GM10248 (cell line): Measurements from ENCODE around the gene LSS.

Experiments
- CTCF ChIA-PET: fragments of 300-600 bp; sonication (Branson Sonifier 250); formaldehyde crosslinking; extraction: SDS; loops from one replicate; lab custom pipeline; 2021; ENCODE audit warnings: antibody characterized with exemption; lab: Yijun Ruan, JAX
- POLR2A ChIA-PET: fragments of 350-650 bp; sonication (Branson Sonifier 250); formaldehyde crosslinking; extraction: SDS; loops from one replicate; lab custom pipeline; 2020; ENCODE audit warnings: antibody characterized with exemption; lab: Yijun Ruan, JAX
- DNase-seq: peaks from one replicate; pipeline ENCODE4 v3.0.0; 2012; ENCODE audit errors: extremely low spot score
- TF ChIP-seq, protein P1 (sequence below): IDR thresholded peaks from 2 replicates; pipeline ENCODE4 v1.5.1; 2012; ENCODE audit warnings: mild to moderate bottlenecking, low read depth; ENCODE audit errors: extremely low read depth, missing control alignments, control extremely low read depth

The LSS gene

DNA sequence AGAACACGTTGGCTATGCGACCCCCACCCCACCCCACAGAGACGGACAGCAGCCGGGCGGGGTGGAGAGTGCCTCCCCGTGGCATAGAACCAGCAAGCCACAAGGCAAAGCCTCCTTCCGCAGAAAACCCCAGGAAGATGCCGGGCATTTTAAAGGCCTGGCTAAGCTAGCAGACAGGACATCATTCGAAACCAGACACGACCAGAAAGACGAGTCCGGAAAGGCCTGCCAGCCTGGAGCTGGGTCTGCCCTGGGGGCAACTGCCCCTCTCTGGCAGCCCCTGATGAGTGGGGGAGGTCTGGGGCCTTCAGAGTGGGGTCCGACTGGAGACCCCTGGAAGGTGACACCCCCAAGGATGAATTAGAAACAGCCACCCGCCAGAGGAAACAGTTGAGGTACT is 81.7 kb downstream of the LSS start:
- TF ChIP-seq, protein P1, sequence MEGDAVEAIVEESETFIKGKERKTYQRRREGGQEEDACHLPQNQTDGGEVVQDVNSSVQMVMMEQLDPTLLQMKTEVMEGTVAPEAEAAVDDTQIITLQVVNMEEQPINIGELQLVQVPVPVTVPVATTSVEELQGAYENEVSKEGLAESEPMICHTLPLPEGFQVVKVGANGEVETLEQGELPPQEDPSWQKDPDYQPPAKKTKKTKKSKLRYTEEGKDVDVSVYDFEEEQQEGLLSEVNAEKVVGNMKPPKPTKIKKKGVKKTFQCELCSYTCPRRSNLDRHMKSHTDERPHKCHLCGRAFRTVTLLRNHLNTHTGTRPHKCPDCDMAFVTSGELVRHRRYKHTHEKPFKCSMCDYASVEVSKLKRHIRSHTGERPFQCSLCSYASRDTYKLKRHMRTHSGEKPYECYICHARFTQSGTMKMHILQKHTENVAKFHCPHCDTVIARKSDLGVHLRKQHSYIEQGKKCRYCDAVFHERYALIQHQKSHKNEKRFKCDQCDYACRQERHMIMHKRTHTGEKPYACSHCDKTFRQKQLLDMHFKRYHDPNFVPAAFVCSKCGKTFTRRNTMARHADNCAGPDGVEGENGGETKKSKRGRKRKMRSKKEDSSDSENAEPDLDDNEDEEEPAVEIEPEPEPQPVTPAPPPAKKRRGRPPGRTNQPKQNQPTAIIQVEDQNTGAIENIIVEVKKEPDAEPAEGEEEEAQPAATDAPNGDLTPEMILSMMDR = no peak
- CTCF ChIA-PET = interaction anchor here (1.6 kb wide), 1 partner anchor 87 kb away, joined by 3 read pairs; no protein-coding TSS in a partner anchor
- DNase-seq = no peak
- POLR2A ChIA-PET = no interaction called here

DNA sequence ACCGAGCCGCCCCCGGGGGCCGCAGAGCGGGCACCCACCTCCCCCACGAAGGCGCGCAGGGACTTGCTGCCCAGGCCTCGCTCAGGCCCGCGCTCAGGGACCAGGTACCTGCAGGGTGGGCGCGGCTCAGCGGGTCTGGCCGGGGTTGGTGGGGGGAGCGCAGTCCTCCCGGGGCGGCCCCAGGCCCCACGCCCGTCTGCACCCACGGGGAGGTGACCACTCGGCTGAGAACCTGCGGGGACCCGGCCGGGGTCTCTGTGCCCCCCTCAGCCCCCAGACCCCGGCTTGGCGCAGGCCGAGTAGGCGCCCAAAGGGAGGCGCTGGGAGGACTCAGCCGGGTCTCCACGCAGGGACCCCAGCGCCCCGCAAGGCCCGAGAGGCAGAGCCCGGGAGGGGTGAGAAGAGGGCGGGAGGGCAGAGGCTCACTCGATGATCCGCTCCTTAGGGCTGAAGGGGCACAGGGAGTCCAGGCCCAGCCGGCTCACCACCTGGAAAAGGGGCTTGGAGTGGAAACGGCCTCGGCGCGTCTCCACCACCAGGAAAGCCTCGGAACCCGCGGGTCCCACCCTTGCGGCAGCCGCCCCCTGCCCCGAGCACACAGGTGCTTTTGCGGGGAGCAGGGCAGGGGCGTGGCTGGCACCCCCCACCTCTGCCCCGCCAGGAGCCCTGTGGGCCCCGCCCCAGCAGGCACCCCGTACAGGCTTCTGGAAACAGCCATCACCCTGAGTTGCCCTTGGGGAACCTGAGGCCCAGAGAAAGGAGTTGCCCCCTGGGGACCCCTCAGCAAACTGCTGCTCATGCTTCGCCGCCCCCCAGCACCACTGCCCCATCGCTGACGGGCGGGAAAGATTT is 82.5 kb downstream of the LSS start:
- TF ChIP-seq, protein P1 = no peak
- ChIA-PET CTCF (interaction anchor here (1.6 kb wide), 1 partner anchor 88 kb away, joined by 3 read pairs; no protein-coding TSS in a partner anchor), POLR2A (no interaction called here)
- no peak for DNase-seq

DNA sequence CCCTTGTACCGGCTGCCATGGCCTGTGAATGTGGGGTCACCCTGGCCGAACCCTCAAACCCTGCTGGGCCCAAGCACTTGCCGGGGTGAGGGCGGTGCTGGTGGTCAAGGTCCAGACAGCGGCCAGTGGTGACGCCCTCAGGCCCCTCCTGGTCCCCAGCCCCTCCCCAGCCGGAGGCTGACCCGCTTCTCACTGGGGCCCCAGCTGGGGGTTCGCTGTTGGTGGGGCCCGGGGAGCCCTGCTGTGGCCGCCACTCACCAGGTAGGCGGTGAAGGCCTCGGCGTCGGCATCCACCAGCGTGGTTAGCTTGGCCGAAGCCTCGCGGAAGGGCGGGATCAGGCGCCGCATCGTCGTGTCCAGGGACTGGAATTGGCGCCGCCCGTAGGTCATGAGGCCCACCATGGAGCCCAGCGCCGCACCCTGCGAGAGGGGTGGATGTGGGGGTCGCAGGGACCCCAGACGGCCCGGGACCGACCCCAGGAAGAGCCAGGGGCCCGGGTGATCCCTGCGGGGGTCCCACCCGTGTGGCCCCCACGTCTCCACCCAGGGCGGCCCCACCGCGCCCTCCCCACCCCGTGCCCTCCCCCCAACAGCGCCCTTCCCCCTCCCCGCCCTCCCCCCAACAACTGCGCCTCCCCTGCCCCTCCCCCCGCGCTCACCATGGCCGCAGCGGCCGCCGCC is 83.3 kb downstream of the LSS start:
- TF ChIP-seq, protein P1 = no peak
- CTCF ChIA-PET = no interaction called here
- POLR2A ChIA-PET = no interaction called here
- DNase-seq = no peak

DNA sequence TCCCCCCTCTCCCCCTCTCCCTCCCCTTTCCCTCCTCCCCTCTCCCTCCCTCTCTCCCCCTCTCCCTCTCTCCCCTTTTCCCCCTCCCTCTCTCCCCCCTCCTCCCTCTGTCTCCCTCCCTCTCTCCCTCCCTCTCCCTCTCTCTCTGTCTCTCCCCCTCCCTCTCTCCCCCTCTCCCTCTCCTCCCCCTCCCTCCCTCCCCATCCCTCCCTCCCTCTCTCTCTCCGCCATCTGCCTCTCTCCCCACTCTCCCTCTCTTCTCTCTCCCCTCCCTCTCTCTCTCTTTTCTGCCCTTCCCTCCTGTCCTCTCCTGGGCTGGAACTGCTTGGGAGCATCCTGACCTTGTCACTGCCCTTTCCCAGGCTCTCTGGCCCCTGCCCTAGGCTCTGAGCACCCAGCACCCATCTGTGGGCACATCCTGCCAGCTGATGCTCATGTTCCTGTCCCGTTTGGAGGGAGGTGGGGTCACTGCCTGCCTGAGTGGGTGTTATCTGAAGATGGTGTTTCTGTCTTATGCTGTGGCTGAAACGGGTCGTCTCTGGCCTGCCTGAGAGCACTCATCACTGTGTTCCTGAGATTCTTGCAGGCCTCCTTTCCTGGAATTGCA is 84.0 kb downstream of the LSS start:
- DNase-seq = no peak
- ChIA-PET POLR2A (no interaction called here), CTCF (interaction anchor here (0.8 to 3.8 kb wide), 4 partner anchors 9 to 484 kb away, joined by 3 to 54 read pairs (median 6); partner anchors contain the start of gene FTCD)
- TF ChIP-seq, protein P1 = no peak

DNA sequence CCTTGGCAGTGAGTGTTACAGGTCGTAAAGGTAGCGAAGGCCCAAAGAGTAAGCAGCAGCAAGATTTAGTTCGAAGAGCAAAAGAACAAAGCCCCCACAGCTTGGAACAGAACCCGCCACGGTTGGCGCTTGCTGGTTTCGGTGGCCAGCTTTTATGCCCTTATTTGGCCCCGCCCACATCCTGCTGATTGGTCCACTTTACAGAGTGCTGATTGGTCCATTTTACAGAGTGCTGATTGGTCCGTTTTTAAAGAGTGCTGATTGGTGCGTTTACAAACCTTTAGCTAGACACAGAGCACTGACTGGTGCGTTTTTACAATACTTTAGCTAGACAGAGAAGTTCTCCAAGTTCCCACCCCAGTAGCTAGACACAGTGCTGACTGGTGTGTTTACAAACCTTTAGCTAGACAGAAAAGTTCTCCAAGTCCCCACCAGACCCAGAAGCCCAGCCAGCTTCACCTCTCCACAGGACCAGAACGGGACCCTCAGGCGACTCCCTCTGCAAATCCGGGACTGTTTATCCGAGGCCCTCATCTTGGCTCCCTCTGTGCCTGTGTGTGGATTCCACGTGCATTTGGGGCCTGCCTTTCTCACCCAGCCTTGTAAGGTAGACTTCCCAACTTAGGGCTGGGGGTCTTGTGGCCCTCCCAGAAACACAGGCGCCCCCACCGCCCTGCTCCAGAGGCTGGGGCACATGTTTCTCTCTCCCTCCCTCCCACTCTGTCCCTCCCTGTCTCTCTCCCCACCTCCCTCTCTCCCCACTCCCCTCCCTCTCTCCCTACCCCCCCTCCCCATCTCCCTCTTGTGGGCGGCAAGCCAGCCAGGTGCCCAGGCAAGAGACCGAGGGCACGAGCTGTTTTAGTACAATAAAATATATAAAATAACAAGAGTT is 85.7 kb downstream of the LSS start:
- ChIA-PET CTCF (interaction anchor here (0.5 to 3.8 kb wide), 32 partner anchors 10 to 1002 kb away, joined by 3 to 54 read pairs (median 4); partner anchors contain the start of genes DIP2A, FTCD, PRMT2 and S100B), POLR2A (interaction anchor here (0.5 to 1.2 kb wide), 3 partner anchors 10 to 312 kb away, joined by 3 to 5 read pairs (median 4); no protein-coding TSS in a partner anchor)
- TF ChIP-seq, protein P1 = no peak
- DNase-seq = no peak
